K562 (cell line): ENCODE measurements around the gene ZNF750. TPM values are rescaled to one million over a fixed set of nuclear protein-coding genes. Genes with fewer than 3 reads are reported as not detected.

Experiments
- ATF4 ChIP-seq: fragments of 450-650 bp; formaldehyde crosslinking; IDR thresholded peaks from 2 replicates; pipeline ENCODE4 v1.4.0; 2022; ENCODE audit warnings: mild to moderate bottlenecking, moderate library complexity
- CGGBP1 ChIP-seq: fragments of 250-450 bp; sonication (Bioruptor Pico); IDR thresholded peaks from 2 replicates; pipeline ENCODE4 v1.9.0; 2021; ENCODE audit warnings: mild to moderate bottlenecking
- CREB5 ChIP-seq: fragments of 250-450 bp; sonication (Bioruptor Pico); IDR thresholded peaks from 2 replicates; pipeline ENCODE4 v1.5.0; 2020; ENCODE audit warnings: mild to moderate bottlenecking
- LARP7 ChIP-seq: fragments of 450-650 bp; IDR thresholded peaks from 2 replicates; pipeline ENCODE4 v1.6.1; 2016
- MED1 ChIP-seq: sonication (generic); formaldehyde crosslinking; IDR thresholded peaks from 2 replicates; pipeline ENCODE4 v1.8.1; 2023; ENCODE audit warnings: missing genetic modification reagents, borderline replicate concordance
- PTBP1 ChIP-seq: fragments of 200-400 bp; formaldehyde crosslinking; IDR thresholded peaks from 2 replicates; pipeline ENCODE4 v1.6.1; 2017; ENCODE audit warnings: low read depth, low read length
- RBM14 ChIP-seq: fragments of 200-400 bp; formaldehyde crosslinking; IDR thresholded peaks from 2 replicates; pipeline ENCODE4 v1.6.1; 2018; ENCODE audit warnings: low read depth, mild to moderate bottlenecking, low read length, moderate library complexity, borderline replicate concordance; ENCODE audit not compliant: insufficient read depth
- STAT5A ChIP-seq: IDR thresholded peaks from 2 replicates; pipeline ENCODE4 v1.6.1; 2012; ENCODE audit warnings: low read length, inconsistent platforms, borderline replicate concordance
- polyA plus RNA-seq, 8 experiments: library from polyadenylated mRNA; depleted of rRNA in 4 of 8; stranded (reverse) in 5 of 8; unstranded in 3 of 8; fragments of >200 nt; fragmentation: Nextera tagmentation in 2 of 8; fragmentation: Illumina TruSeq in 1 of 8; extraction: Ambion mirVana in 2 of 8; extraction: Trizol in 1 of 8; gene quantifications; 2 replicates each; pipeline versions ENCODE4 v1.2.1 to v1.2.3, GENCODE V29; 2011 to 2014; ENCODE audit warnings: inconsistent platforms in 1 of 8, missing spikeins in 1 of 8
- total RNA-seq, 7 experiments: library from RNA; depleted of rRNA in 6 of 7; stranded (reverse); fragments of >200 nt in 6 of 7; fragmentation: Illumina TruSeq in 2 of 7; extraction: Trizol in 2 of 7; gene quantifications; 2 replicates each; pipeline versions ENCODE4 v1.2.1 to v1.2.3, GENCODE V29; 2011 to 2021; ENCODE audit warnings: low replicate concordance in 1 of 7

ZNF750 gene
- total and polyA plus RNA-seq, 9 of the 15 experiments (the other 6 are each of a cell fraction or from before 2014, with no cell fraction given): not detected

- TF ChIP-seq RBM14 (no peak), PTBP1 (no peak), CGGBP1 (CRISPR knock-in tag) (no peak), ATF4 (CRISPR knock-in tag) (no peak), CREB5 (CRISPR knock-in tag) (no peak), MED1 (CRISPR knock-in tag) (no peak), LARP7 (no peak), STAT5A (no peak)
Measured at GRCh38 chr17:82831041-82831817, 8.6 kb downstream of the ZNF750 start (continued).
